ENCODE results near the gene SDR42E2.

GRCh38 chr16:22195445-22195694, 33.1 kb downstream of the SDR42E2 start:
- TF ChIP-seq, protein P1, sequence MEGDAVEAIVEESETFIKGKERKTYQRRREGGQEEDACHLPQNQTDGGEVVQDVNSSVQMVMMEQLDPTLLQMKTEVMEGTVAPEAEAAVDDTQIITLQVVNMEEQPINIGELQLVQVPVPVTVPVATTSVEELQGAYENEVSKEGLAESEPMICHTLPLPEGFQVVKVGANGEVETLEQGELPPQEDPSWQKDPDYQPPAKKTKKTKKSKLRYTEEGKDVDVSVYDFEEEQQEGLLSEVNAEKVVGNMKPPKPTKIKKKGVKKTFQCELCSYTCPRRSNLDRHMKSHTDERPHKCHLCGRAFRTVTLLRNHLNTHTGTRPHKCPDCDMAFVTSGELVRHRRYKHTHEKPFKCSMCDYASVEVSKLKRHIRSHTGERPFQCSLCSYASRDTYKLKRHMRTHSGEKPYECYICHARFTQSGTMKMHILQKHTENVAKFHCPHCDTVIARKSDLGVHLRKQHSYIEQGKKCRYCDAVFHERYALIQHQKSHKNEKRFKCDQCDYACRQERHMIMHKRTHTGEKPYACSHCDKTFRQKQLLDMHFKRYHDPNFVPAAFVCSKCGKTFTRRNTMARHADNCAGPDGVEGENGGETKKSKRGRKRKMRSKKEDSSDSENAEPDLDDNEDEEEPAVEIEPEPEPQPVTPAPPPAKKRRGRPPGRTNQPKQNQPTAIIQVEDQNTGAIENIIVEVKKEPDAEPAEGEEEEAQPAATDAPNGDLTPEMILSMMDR (IDR thresholded peaks at IDR 0.05; ENCODE audit: low read depth, low read length): no peak
- TF ChIP-seq EZH2phosphoT487 (IDR thresholded peaks at IDR 0.05; ENCODE audit: low read depth): no peak
